NCI-H2029 (cell line): ENCODE data around the gene VTN.

Experiments used
- DNase-seq: peaks from one replicate; lab custom pipeline; 2025; lab: John Stamatoyannopoulos, UW

Gene VTN

GRCh38 chr17:28368915-28369683, 1.0 kb downstream of the VTN start:
- no peak for DNase-seq

- DNase-seq: no peak
Measured at GRCh38 chr17:28368306-28368831, 1.7 kb downstream of the VTN start.

- no peak for DNase-seq
Measured at GRCh38 chr17:28367641-28368305, 2.3 kb downstream of the VTN start.

GRCh38 chr17:28366605-28367004, 3.5 kb downstream of the VTN start:
- no peak for DNase-seq

- DNase-seq: no peak
Measured at GRCh38 chr17:28365487-28365886, 4.6 kb downstream of the VTN start.

- no peak for DNase-seq
Measured at GRCh38 chr17:28364665-28365363, 5.3 kb downstream of the VTN start, which contains the start of gene SEBOX. TSS of gene SEBOX (minus strand) at chr17:28365199. CDS start at chr17:28365151, 48 bp downstream.

GRCh38 chr17:28363776-28364650, 6.1 kb downstream of the VTN start:
- no peak for DNase-seq

GRCh38 chr17:28363186-28363585, 6.9 kb downstream of the VTN start:
- DNase-seq: no peak

GRCh38 chr17:28357901-28358197, 12.3 kb downstream of the VTN start:
- no peak for DNase-seq

- DNase-seq: peak; percentile 86
Measured at GRCh38 chr17:28357061-28357900, 12.8 kb downstream of the VTN start, which contains the start of gene POLDIP2. TSS of gene POLDIP2 (minus strand) at chr17:28357527. CDS start at chr17:28357448, 79 bp downstream.

GRCh38 chr17:28350271-28350670, 19.8 kb downstream of the VTN start:
- DNase-seq: no peak

- no peak for DNase-seq
Measured at GRCh38 chr17:28348979-28349378, 21.1 kb downstream of the VTN start.

- no peak for DNase-seq
Measured at GRCh38 chr17:28347261-28347891, 22.7 kb downstream of the VTN start.

- DNase-seq: no peak
Measured at GRCh38 chr17:28346746-28347246, 23.3 kb downstream of the VTN start.

- DNase-seq: no peak
Measured at GRCh38 chr17:28346199-28346580, 23.9 kb downstream of the VTN start.

GRCh38 chr17:28345419-28346198, 24.5 kb downstream of the VTN start:
- peak; percentile 86 for DNase-seq

GRCh38 chr17:28344435-28344901, 25.6 kb downstream of the VTN start:
- DNase-seq: no peak

GRCh38 chr17:28344011-28344410, 26.1 kb downstream of the VTN start:
- no peak for DNase-seq

GRCh38 chr17:28343491-28343932, 26.6 kb downstream of the VTN start:
- peak; percentile 68 for DNase-seq
